Loucy (cell line): ENCODE results near the gene YAE1.

Experiments used
- H2AFZ ChIP-seq: fragments of 200-600 bp; sonication (generic); 2 replicates; pipeline ENCODE4 v1.6.0; 2016; ENCODE audit warnings: antibody characterized with exemption, mild to moderate bottlenecking, low read length, moderate library complexity
- H3F3A ChIP-seq: fragments of 200-600 bp; 2 replicates; pipeline ENCODE4 v1.6.0; 2016; ENCODE audit warnings: antibody characterized with exemption, low read depth, mild to moderate bottlenecking
- H3K27me3 ChIP-seq: fragments of 200-600 bp; sonication (generic); 2 replicates; pipeline ENCODE4 v1.6.1; 2014; ENCODE audit warnings: low read length, mild to moderate bottlenecking; ENCODE audit not compliant: insufficient read depth, poor library complexity, severe bottlenecking
- H3K36me3 ChIP-seq: fragments of 200-600 bp; sonication (generic); 2 replicates; pipeline ENCODE4 v1.6.1; 2016; ENCODE audit warnings: low read length; ENCODE audit not compliant: insufficient read depth
- H3K4me1 ChIP-seq: fragments of 200-600 bp; sonication (generic); 2 replicates; pipeline ENCODE4 v1.5.1; 2014; ENCODE audit warnings: low read length, mild to moderate bottlenecking; ENCODE audit not compliant: insufficient read depth, poor library complexity, severe bottlenecking
- H3K4me2 ChIP-seq: fragments of 200-600 bp; sonication (generic); 2 replicates; pipeline ENCODE4 v1.6.0; 2014; ENCODE audit warnings: antibody characterized with exemption, low read length, low read depth, mild to moderate bottlenecking; ENCODE audit not compliant: poor library complexity, severe bottlenecking
- H3K4me3 ChIP-seq: fragments of 200-600 bp; sonication (generic); 2 replicates; pipeline ENCODE4 v1.5.1; 2014; ENCODE audit warnings: low read length, mild to moderate bottlenecking, mixed read lengths; ENCODE audit not compliant: poor library complexity, severe bottlenecking
- H3K79me2 ChIP-seq: fragments of 200-600 bp; sonication (generic); 2 replicates; pipeline ENCODE4 v1.6.1; 2014; ENCODE audit warnings: low read length; ENCODE audit not compliant: insufficient read depth
- H3K9ac ChIP-seq: fragments of 200-600 bp; sonication (generic); 2 replicates; pipeline ENCODE4 v1.6.0; 2014; ENCODE audit warnings: mild to moderate bottlenecking, low read depth, low read length, moderate library complexity; ENCODE audit not compliant: poor library complexity, severe bottlenecking
- H3K9me2 ChIP-seq: fragments of 200-600 bp; sonication (generic); replicated peaks from 2 replicates; pipeline ENCODE4 v1.6.1; 2016; ENCODE audit warnings: low read depth, low read length, mixed read lengths
- H3K9me3 ChIP-seq: fragments of 200-600 bp; sonication (generic); 2 replicates; pipeline ENCODE4 v1.6.1; 2014; ENCODE audit warnings: mild to moderate bottlenecking, antibody characterized with exemption, low read length, low read depth; ENCODE audit not compliant: insufficient read depth
- H4K20me1 ChIP-seq: fragments of 200-600 bp; sonication (generic); 2 replicates; pipeline ENCODE4 v1.6.0; 2014; ENCODE audit warnings: antibody characterized with exemption, low read length, mild to moderate bottlenecking; ENCODE audit not compliant: insufficient read depth, poor library complexity, severe bottlenecking
- CTCF ChIP-seq: fragments of 200-600 bp; sonication (generic); conservative IDR thresholded peaks from 2 replicates; pipeline ENCODE4 v1.5.1; 2014; ENCODE audit warnings: mild to moderate bottlenecking, antibody characterized with exemption, low read length
- EZH2phosphoT487 ChIP-seq: fragments of 200-600 bp; IDR thresholded peaks from 2 replicates; pipeline ENCODE4 v1.6.1; 2018; ENCODE audit warnings: antibody characterized with exemption, mild to moderate bottlenecking, moderate library complexity, borderline replicate concordance

YAE1 gene

GRCh38 chr7:39603924-39604323, 37.7 kb downstream of the YAE1 start:
- no peak for TF ChIP-seq CTCF
- no peak for TF ChIP-seq EZH2phosphoT487

GRCh38 chr7:39605087-39605486, 38.9 kb downstream of the YAE1 start:
- Histone ChIP-seq H3F3A (no peaks in the 10 kb centered on the region), H3K9me2 (no peaks in the 10 kb centered on the region), H4K20me1 (no peaks in the 10 kb centered on the region), H3K4me2 (no peak overlapping the region), H3K36me3 (no peaks in the 10 kb centered on the region), H3K4me1 (peaks cover 16% of the 10 kb centered on the region), H3K79me2 (no peaks in the 10 kb centered on the region), H3K9ac (no peak overlapping the region), H2AFZ (no peak overlapping the region), H3K27me3 (no peaks in the 10 kb centered on the region), H3K9me3 (no peaks in the 10 kb centered on the region), H3K4me3 (no peak overlapping the region)
- TF ChIP-seq EZH2phosphoT487 (no peak), CTCF (no peak)

More at GRCh38 chr7:39603924-39604323, 37.7 kb downstream of the YAE1 start:
- Histone ChIP-seq H4K20me1 (no peaks in the 10 kb centered on the region), H3K9ac (no peak overlapping the region), H3K27me3 (no peaks in the 10 kb centered on the region), H3K79me2 (no peaks in the 10 kb centered on the region), H3K4me2 (no peak overlapping the region), H3K9me2 (no peaks in the 10 kb centered on the region), H3K4me3 (no peak overlapping the region), H3F3A (no peaks in the 10 kb centered on the region), H3K4me1 (peaks cover 13% of the 10 kb centered on the region), H3K36me3 (no peaks in the 10 kb centered on the region), H3K9me3 (no peaks in the 10 kb centered on the region), H2AFZ (no peak overlapping the region)

GRCh38 chr7:39606352-39606751, 40.1 kb downstream of the YAE1 start:
- Histone ChIP-seq H3K9me2 (no peaks in the 10 kb centered on the region), H3K4me1 (peaks cover 16% of the 10 kb centered on the region), H3K4me3 (no peak overlapping the region), H2AFZ (no peak overlapping the region), H3K27me3 (no peaks in the 10 kb centered on the region), H4K20me1 (no peaks in the 10 kb centered on the region), H3K4me2 (no peak overlapping the region), H3F3A (no peaks in the 10 kb centered on the region), H3K9ac (no peak overlapping the region), H3K9me3 (no peaks in the 10 kb centered on the region), H3K79me2 (no peaks in the 10 kb centered on the region), H3K36me3 (no peaks in the 10 kb centered on the region)
- TF ChIP-seq CTCF (no peak), EZH2phosphoT487 (no peak)
